HCT116 (cell line): ENCODE data around the gene E2F6. TPM values are rescaled to one million over a fixed set of nuclear protein-coding genes. Genes with fewer than 3 reads are reported as not detected.

Experiments used
- ATAC-seq: fragments of 200-7000 bp; cut with Tn5 transposase; 2 replicates; pipeline ENCODE4 v1.9.1; 2020; ENCODE audit warnings: mild to moderate bottlenecking, moderate library complexity
- BruUV-seq: library from RNA; stranded (reverse); fragments of 400-500 nt; replicated peaks from 2 replicates; lab custom pipeline; 2021; lab: Mats Ljungman, UMichigan
- CTCF ChIA-PET: fragments of 300-600 bp; sonication (Branson Sonifier 250); formaldehyde crosslinking; loops from one replicate; lab custom pipeline; 2021; ENCODE audit warnings: antibody characterized with exemption; lab: Charles Lee
- POLR2A ChIA-PET: fragments of 300-600, 350-600 bp; sonication (Branson Sonifier 250); formaldehyde crosslinking; loops from one replicate; lab custom pipeline; 2021; ENCODE audit warnings: antibody characterized with exemption; lab: Charles Lee
- RAD21 ChIA-PET, 2 experiments: fragments of 300-600 bp; sonication (Branson Sonifier 250); formaldehyde crosslinking; loops; one replicate each; lab custom pipeline; 2023; ENCODE audit warnings: low total read pairs in 2 of 2; ENCODE audit not compliant: uncharacterized antibody in 2 of 2, unreplicated experiment in 2 of 2, low non-redundant PET in 1 of 2; lab: Charles Lee
- DNase-seq: peaks from one replicate; pipeline ENCODE4 v3.0.0-alpha.2; 2010; ENCODE audit warnings: low read depth, low spot score
- H2AFZ ChIP-seq: fragments of 200-600 bp; shearing (Covaris generic), sonication (generic); 2 replicates; pipeline ENCODE4 v1.6.1; 2017; ENCODE audit warnings: low read depth, mixed run types, mixed read lengths, antibody characterized with exemption, low read length; ENCODE audit not compliant: poor library complexity, severe bottlenecking
- H3K27ac ChIP-seq: 2 replicates; pipeline ENCODE4 v1.5.1; 2012; ENCODE audit warnings: low read depth, low read length
- H3K27me3 ChIP-seq: fragments of 200-600 bp; sonication (generic); 2 replicates; pipeline ENCODE4 v1.6.1; 2016; ENCODE audit warnings: mixed run types, low read length, mixed read lengths; ENCODE audit not compliant: insufficient read depth
- H3K36me3 ChIP-seq, 2 experiments: fragments of 200-500 bp in 1 of 2; fragments of 200-600 bp in 1 of 2; sonication (Bioruptor generic) in 1 of 2; sonication (generic) in 1 of 2; 2 replicates each; pipeline versions ENCODE4 v1.5.1 to v1.6.1; 2014 to 2016; ENCODE audit warnings: low read length in 2 of 2, inconsistent platforms in 1 of 2, mixed read lengths in 1 of 2, mixed run types in 1 of 2; ENCODE audit not compliant: insufficient read depth in 2 of 2, control insufficient read depth in 1 of 2
- H3K4me1 ChIP-seq, 2 experiments: fragments of 200-600 bp in 1 of 2; sonication (generic) in 1 of 2; 2 replicates each; pipeline versions ENCODE4 v1.5.1 to v1.6.1; 2012 to 2017; ENCODE audit warnings: low read length in 2 of 2, inconsistent platforms in 1 of 2, mild to moderate bottlenecking in 1 of 2, mixed read lengths in 1 of 2, mixed run types in 1 of 2, moderate library complexity in 1 of 2; ENCODE audit not compliant: insufficient read depth in 2 of 2, control insufficient read depth in 1 of 2
- H3K4me2 ChIP-seq: fragments of 200-600 bp; sonication (generic); 2 replicates; pipeline ENCODE4 v1.6.1; 2017; ENCODE audit warnings: mixed run types, low read length, mixed read lengths
- H3K4me3 ChIP-seq, 2 experiments: fragments of 200-600 bp in 1 of 2; sonication (generic) in 1 of 2; replicated peaks in 1 of 2; 2 replicates each; pipeline ENCODE4 v1.5.1; 2011 to 2016; ENCODE audit warnings: low read length in 2 of 2, control low read depth in 1 of 2, low read depth in 1 of 2, mild to moderate bottlenecking in 1 of 2, mixed read lengths in 1 of 2, mixed run types in 1 of 2
- H3K79me2 ChIP-seq: fragments of 200-600 bp; sonication (generic); 2 replicates; pipeline ENCODE4 v1.6.1; 2017; ENCODE audit warnings: mild to moderate bottlenecking, mixed run types, low read length, moderate library complexity, mixed read lengths; ENCODE audit not compliant: insufficient read depth
- H3K9ac ChIP-seq: fragments of 200-600 bp; sonication (generic); 2 replicates; pipeline ENCODE4 v1.6.1; 2016; ENCODE audit warnings: low read length, mixed read lengths
- H3K9me2 ChIP-seq: fragments of 200-600 bp; sonication (generic), shearing (Covaris generic); 2 replicates; pipeline ENCODE4 v1.6.1; 2017; ENCODE audit warnings: mixed run types, mild to moderate bottlenecking, moderate library complexity; ENCODE audit not compliant: insufficient read depth
- H3K9me3 ChIP-seq, 2 experiments: fragments of 200-500 bp in 1 of 2; fragments of 200-600 bp in 1 of 2; sonication (Bioruptor generic) in 1 of 2; sonication (generic) in 1 of 2; 2 replicates each; pipeline ENCODE4 v1.6.1; 2014 to 2017; ENCODE audit warnings: low read length in 2 of 2, mixed read lengths in 2 of 2, inconsistent platforms in 1 of 2, low read depth in 1 of 2, mild to moderate bottlenecking in 1 of 2, mixed run types in 1 of 2, moderate library complexity in 1 of 2; ENCODE audit not compliant: control insufficient read depth in 1 of 2, insufficient read depth in 1 of 2
- H4K20me1 ChIP-seq: fragments of 200-600 bp; sonication (generic), shearing (Covaris generic); 2 replicates; pipeline ENCODE4 v1.6.1; 2017; ENCODE audit warnings: mixed run types, mild to moderate bottlenecking, moderate library complexity; ENCODE audit not compliant: insufficient read depth
- CBX3 ChIP-seq: IDR thresholded peaks from 2 replicates; pipeline ENCODE4 v1.6.1; 2012; ENCODE audit warnings: low read depth
- EGR1 ChIP-seq: IDR thresholded peaks from 2 replicates; pipeline ENCODE4 v1.6.1; 2012; ENCODE audit warnings: low read depth
- ELF1 ChIP-seq: IDR thresholded peaks from 2 replicates; pipeline ENCODE4 v1.6.1; 2012; ENCODE audit warnings: low read depth, borderline replicate concordance
- EZH2 ChIP-seq: fragments of 200-600 bp; sonication (generic); IDR thresholded peaks from 2 replicates; pipeline ENCODE4 v1.6.1; 2017; ENCODE audit warnings: antibody characterized with exemption, mixed run types
- EZH2phosphoT487 ChIP-seq: fragments of 200-600 bp; IDR thresholded peaks from 2 replicates; pipeline ENCODE4 v1.6.1; 2018; ENCODE audit warnings: antibody characterized with exemption, borderline replicate concordance
- JUND ChIP-seq: IDR thresholded peaks from 2 replicates; pipeline ENCODE4 v1.6.1; 2012
- RAD21 ChIP-seq: IDR thresholded peaks from 2 replicates; pipeline ENCODE4 v1.6.1; 2012; ENCODE audit warnings: low read depth, mild to moderate bottlenecking
- REST ChIP-seq: IDR thresholded peaks from 2 replicates; pipeline ENCODE4 v1.6.1; 2012; ENCODE audit warnings: low read depth
- SIN3A ChIP-seq: IDR thresholded peaks from 2 replicates; pipeline ENCODE4 v1.6.1; 2012; ENCODE audit warnings: low read depth
- SP1 ChIP-seq: IDR thresholded peaks from 2 replicates; pipeline ENCODE4 v1.6.1; 2012; ENCODE audit warnings: low read depth
- SRF ChIP-seq: IDR thresholded peaks from 2 replicates; pipeline ENCODE4 v1.6.1; 2012; ENCODE audit warnings: low read depth
- TCF7L2 ChIP-seq: IDR thresholded peaks from 2 replicates; pipeline ENCODE4 v1.7.0; 2011; ENCODE audit warnings: borderline replicate concordance, inconsistent platforms; ENCODE audit not compliant: insufficient read depth, insufficient read length; ENCODE audit errors: extremely low read depth
- ZBTB33 ChIP-seq: IDR thresholded peaks from 2 replicates; pipeline ENCODE4 v1.6.1; 2011; ENCODE audit warnings: mild to moderate bottlenecking, low read length, moderate library complexity; ENCODE audit not compliant: insufficient replicate concordance; ENCODE audit errors: extremely low read depth
- intact Hi-C: fragments of 100-400 bp; cut with micrococcal nuclease; formaldehyde crosslinking; loops from 2 replicates; pipeline ENCODE4 v1.10.0; 2022
- total RNA-seq: library from RNA; stranded (reverse); gene quantifications from one replicate; pipeline ENCODE4 v1.2.1, GENCODE V29; 2021; ENCODE audit not compliant: unreplicated experiment

The E2F6 gene
- total RNA-seq, 1 experiment from 2014 or later: 22.8 TPM

DNA sequence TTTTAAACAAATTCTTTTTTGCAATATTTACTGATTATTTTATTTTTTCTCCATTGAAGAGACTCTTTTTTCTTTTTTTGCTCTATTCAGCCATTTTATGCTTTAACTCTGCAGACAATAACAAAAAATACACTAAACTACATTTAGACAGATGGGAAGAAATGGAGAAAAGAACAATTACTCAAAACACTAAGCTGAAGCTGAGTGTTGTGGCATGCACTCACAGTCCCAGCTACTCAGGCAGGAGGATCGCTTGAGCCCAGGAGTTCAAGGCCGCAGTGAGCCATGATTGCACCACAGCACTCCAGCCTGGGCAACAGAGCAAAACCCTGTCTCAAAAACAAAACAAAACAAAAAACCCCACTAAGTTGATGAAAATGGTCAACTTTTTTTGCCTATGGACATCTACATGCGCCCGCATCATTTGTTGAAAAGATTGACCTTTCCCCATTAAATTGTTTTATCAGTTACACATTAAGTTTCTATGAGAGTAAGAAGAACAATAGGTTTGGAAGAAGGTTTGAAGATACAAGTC is 43.0 kb downstream of the E2F6 start:
- ATAC-seq (no peak), DNase-seq (no peak)
- Histone ChIP-seq H3K79me2 (no peaks in the 10 kb centered on the region), H3K36me3 (no peaks in the 10 kb centered on the region), H3K27ac (no peak overlapping the region), H4K20me1 (no peaks in the 10 kb centered on the region), H3K4me1 (no peaks in the 10 kb centered on the region), H3K27me3 (no peaks in the 10 kb centered on the region), H3K4me3 (no peak overlapping the region), H3K9ac (no peak overlapping the region), H3K4me2 (no peak overlapping the region), H3K9me3 (peaks cover 0 to 6% of the 10 kb centered on the region in 2 experiments; a peak in 1 of 4 replicates), H2AFZ (no peak overlapping the region), H3K9me2 (no peaks in the 10 kb centered on the region)
- intact Hi-C loops: no loop called here
- BruUV-seq: no TSS peak
- TF ChIP-seq SIN3A: no peak
- no peak for TF ChIP-seq REST
- TF ChIP-seq SRF: no peak
- TF ChIP-seq EZH2phosphoT487: no peak
- TF ChIP-seq ZBTB33: no peak
- TF ChIP-seq EZH2: no peak
- TF ChIP-seq EGR1: no peak
- TF ChIP-seq ELF1: no peak
- TF ChIP-seq JUND: no peak
- no peak for TF ChIP-seq RAD21
- no peak for TF ChIP-seq TCF7L2
- no peak for TF ChIP-seq CBX3
- no peak for TF ChIP-seq SP1
- POLR2A ChIA-PET: no interaction called here
- CTCF ChIA-PET: no interaction called here
- RAD21 ChIA-PET: no interaction called here
